K562 (cell line): ENCODE measurements around the gene UGT1A10.

Source experiments
- CBFA2T3 ChIP-seq: fragments of 450-650 bp; IDR thresholded peaks from 2 replicates; pipeline ENCODE4 v1.6.1; 2017
- EZH2 ChIP-seq: IDR thresholded peaks from 2 replicates; pipeline ENCODE4 v1.6.1; 2012; ENCODE audit warnings: low read depth, mild to moderate bottlenecking, inconsistent platforms, low read length, borderline replicate concordance
- FOXM1 ChIP-seq, 2 experiments: fragments of 450-650 bp in 1 of 2; sonication (generic) in 1 of 2; formaldehyde crosslinking in 1 of 2; IDR thresholded peaks; 2 replicates each; pipeline versions ENCODE4 v1.6.1 to v1.9.0; 2017 to 2022; ENCODE audit warnings: low read depth in 2 of 2, mild to moderate bottlenecking in 2 of 2, missing genetic modification reagents in 1 of 2, moderate library complexity in 1 of 2
- JUN ChIP-seq, 2 experiments: sonication (generic) in 1 of 2; formaldehyde crosslinking in 1 of 2; IDR thresholded peaks; 2 replicates each; pipeline versions ENCODE4 v1.6.1 to v1.8.0; 2012 to 2022; ENCODE audit warnings: borderline replicate concordance in 2 of 2, mild to moderate bottlenecking in 2 of 2, improper control_type of control experiment in 1 of 2, low read depth in 1 of 2, low read length in 1 of 2, missing genetic modification reagents in 1 of 2
- KAT7 ChIP-seq: sonication (generic); formaldehyde crosslinking; IDR thresholded peaks from 2 replicates; pipeline ENCODE4 v1.8.0; 2022; ENCODE audit warnings: missing genetic modification reagents, mild to moderate bottlenecking, borderline replicate concordance
- NCOA6 ChIP-seq: fragments of 450-650 bp; IDR thresholded peaks from 2 replicates; pipeline ENCODE4 v1.6.1; 2017; ENCODE audit warnings: mild to moderate bottlenecking
- POLR2A ChIP-seq: fragments of 450-650 bp; conservative IDR thresholded peaks from 2 replicates; pipeline ENCODE4 v1.6.1; 2016
- ZKSCAN1 ChIP-seq: fragments of 150-350 bp; IDR thresholded peaks from 2 replicates; pipeline ENCODE4 v1.6.1; 2016; ENCODE audit warnings: low read depth, low read length
- ZNF133 ChIP-seq: fragments of 250-450 bp; sonication (Bioruptor Pico); IDR thresholded peaks from 2 replicates; pipeline ENCODE4 v1.4.0; 2020; ENCODE audit warnings: mild to moderate bottlenecking
- ZNF584 ChIP-seq: fragments of 200-800 bp; sonication (Bioruptor generic); IDR thresholded peaks from 2 replicates; pipeline ENCODE4 v1.6.1; 2016; ENCODE audit warnings: low read depth, mild to moderate bottlenecking, missing genetic modification characterization, missing compliant biosample characterization
- ZNF76 ChIP-seq: fragments of 250-450 bp; sonication (Bioruptor Pico); IDR thresholded peaks from 2 replicates; pipeline ENCODE4 v1.4.0; 2020; ENCODE audit warnings: mild to moderate bottlenecking, moderate library complexity, borderline replicate concordance
- ZZZ3 ChIP-seq: fragments of 450-650 bp; IDR thresholded peaks from 2 replicates; pipeline ENCODE4 v1.6.1; 2016; ENCODE audit warnings: antibody characterized with exemption, mild to moderate bottlenecking, moderate library complexity
- TF ChIP-seq, protein P1 (sequence below), 3 experiments: IDR thresholded peaks in 2 of 3; conservative IDR thresholded peaks in 1 of 3; 2 replicates each; pipeline ENCODE4 v1.5.1; 2011 to 2012; ENCODE audit warnings: low read length in 3 of 3, mild to moderate bottlenecking in 3 of 3, control low read depth in 2 of 3, improper control_type of control experiment in 1 of 3, inconsistent platforms in 1 of 3, low read depth in 1 of 3, mixed read lengths in 1 of 3, moderate library complexity in 1 of 3; ENCODE audit not compliant: insufficient read depth in 2 of 3

DNA sequence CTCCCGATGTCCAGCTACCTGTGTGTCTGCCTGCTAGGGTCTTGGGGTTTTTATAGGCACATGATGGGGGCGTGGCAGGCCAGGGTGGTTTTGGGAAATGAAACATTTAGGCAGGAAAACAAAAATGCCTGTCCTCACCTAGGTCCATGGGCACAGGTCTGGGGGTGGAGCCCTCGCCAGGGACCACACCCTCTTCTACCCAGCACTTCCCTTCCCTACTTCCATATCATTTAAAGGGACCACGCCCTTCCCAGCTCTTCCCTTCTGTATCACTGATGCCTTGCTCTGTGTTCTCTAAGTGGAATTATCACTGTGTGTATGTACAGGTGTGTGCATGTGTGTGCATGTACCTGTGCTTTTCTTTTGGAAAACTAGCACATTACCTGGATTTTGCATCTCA lies 130.2 kb downstream of the UGT1A10 start:
- TF ChIP-seq, protein P1, sequence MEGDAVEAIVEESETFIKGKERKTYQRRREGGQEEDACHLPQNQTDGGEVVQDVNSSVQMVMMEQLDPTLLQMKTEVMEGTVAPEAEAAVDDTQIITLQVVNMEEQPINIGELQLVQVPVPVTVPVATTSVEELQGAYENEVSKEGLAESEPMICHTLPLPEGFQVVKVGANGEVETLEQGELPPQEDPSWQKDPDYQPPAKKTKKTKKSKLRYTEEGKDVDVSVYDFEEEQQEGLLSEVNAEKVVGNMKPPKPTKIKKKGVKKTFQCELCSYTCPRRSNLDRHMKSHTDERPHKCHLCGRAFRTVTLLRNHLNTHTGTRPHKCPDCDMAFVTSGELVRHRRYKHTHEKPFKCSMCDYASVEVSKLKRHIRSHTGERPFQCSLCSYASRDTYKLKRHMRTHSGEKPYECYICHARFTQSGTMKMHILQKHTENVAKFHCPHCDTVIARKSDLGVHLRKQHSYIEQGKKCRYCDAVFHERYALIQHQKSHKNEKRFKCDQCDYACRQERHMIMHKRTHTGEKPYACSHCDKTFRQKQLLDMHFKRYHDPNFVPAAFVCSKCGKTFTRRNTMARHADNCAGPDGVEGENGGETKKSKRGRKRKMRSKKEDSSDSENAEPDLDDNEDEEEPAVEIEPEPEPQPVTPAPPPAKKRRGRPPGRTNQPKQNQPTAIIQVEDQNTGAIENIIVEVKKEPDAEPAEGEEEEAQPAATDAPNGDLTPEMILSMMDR (IDR thresholded peaks at IDR 0.05 in 2 of 3, conservative IDR thresholded peaks at IDR 0.05 in 1 of 3; ENCODE audit: insufficient read depth in 2 of 3, low read depth in 1 of 3, low read length in 3 of 3) = no peak
- TF ChIP-seq FOXM1 (IDR thresholded peaks at IDR 0.05; ENCODE audit: low read depth) = no peak
- TF ChIP-seq FOXM1 (CRISPR knock-in tag; IDR thresholded peaks at IDR 0.05; ENCODE audit: low read depth) = no peak
- TF ChIP-seq POLR2A = no peak
- no peak for TF ChIP-seq ZNF133 (CRISPR knock-in tag)
- TF ChIP-seq ZKSCAN1 = no peak
- no peak for TF ChIP-seq NCOA6
- no peak for TF ChIP-seq ZZZ3
- no peak for TF ChIP-seq ZNF76 (CRISPR knock-in tag)
- no peak for TF ChIP-seq JUN (IDR thresholded peaks at IDR 0.05; ENCODE audit: borderline replicate concordance, low read depth, low read length)
- no peak for TF ChIP-seq JUN (CRISPR knock-in tag; IDR thresholded peaks at IDR 0.05; ENCODE audit: borderline replicate concordance)
- TF ChIP-seq CBFA2T3 = no peak
- no peak for TF ChIP-seq ZNF584 (CRISPR knock-in tag)
- no peak for TF ChIP-seq EZH2
- TF ChIP-seq KAT7 (CRISPR knock-in tag) = no peak
